ENCODE measurements around the gene RARRES1.

- TF ChIP-seq, protein P1, sequence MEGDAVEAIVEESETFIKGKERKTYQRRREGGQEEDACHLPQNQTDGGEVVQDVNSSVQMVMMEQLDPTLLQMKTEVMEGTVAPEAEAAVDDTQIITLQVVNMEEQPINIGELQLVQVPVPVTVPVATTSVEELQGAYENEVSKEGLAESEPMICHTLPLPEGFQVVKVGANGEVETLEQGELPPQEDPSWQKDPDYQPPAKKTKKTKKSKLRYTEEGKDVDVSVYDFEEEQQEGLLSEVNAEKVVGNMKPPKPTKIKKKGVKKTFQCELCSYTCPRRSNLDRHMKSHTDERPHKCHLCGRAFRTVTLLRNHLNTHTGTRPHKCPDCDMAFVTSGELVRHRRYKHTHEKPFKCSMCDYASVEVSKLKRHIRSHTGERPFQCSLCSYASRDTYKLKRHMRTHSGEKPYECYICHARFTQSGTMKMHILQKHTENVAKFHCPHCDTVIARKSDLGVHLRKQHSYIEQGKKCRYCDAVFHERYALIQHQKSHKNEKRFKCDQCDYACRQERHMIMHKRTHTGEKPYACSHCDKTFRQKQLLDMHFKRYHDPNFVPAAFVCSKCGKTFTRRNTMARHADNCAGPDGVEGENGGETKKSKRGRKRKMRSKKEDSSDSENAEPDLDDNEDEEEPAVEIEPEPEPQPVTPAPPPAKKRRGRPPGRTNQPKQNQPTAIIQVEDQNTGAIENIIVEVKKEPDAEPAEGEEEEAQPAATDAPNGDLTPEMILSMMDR (conservative IDR thresholded peaks at IDR 0.05), result no peak
- TF ChIP-seq ZFX (IDR thresholded peaks at IDR 0.05), result no peak
Observed at GRCh38 chr3:158770741-158771350, 38.6 kb upstream of the RARRES1 start.
